Endothelial cell of umbilical vein (primary cell): ENCODE results near the gene LRRC28. TPM values are rescaled to one million over a fixed set of nuclear protein-coding genes. Genes with fewer than 3 reads are reported as not detected.

Experiments
- BruUV-seq: library from RNA; stranded (reverse); fragments of 400-500 nt; replicated peaks from 2 replicates; lab custom pipeline; 2021; lab: Mats Ljungman, UMichigan
- CTCF ChIA-PET: fragments of 300-600, 350-600 bp; sonication (Branson Sonifier 250); formaldehyde crosslinking; loops from one replicate; lab custom pipeline; 2021; ENCODE audit warnings: antibody characterized with exemption, inconsistent platforms; lab: Charles Lee
- POLR2A ChIA-PET: fragments of 300-600, 350-600 bp; sonication (Branson Sonifier 250); formaldehyde crosslinking; loops from one replicate; lab custom pipeline; 2021; ENCODE audit warnings: antibody characterized with exemption, inconsistent platforms; lab: Charles Lee
- DNase-seq: peaks from one replicate; pipeline ENCODE4 v3.0.0-alpha.2; 2011; ENCODE audit warnings: low read depth, low spot score
- FAIRE-seq: peaks from 2 replicates; lab custom pipeline; 2011; peaks lifted over from hg19 to GRCh38; lab: Jason Lieb, UNC
- H2AFZ ChIP-seq: 2 replicates; pipeline ENCODE4 v1.6.0; 2012; ENCODE audit warnings: low read depth, low read length, control low read depth, inconsistent platforms
- H3K27ac ChIP-seq: 2 replicates; pipeline ENCODE4 v1.5.1; 2011; ENCODE audit warnings: low read depth, mild to moderate bottlenecking, control low read depth, low read length, moderate library complexity; ENCODE audit not compliant: insufficient read depth
- H3K27me3 ChIP-seq, 2 experiments: 2 replicates each; pipeline versions ENCODE4 v1.6.0 to v1.6.1; 2011; ENCODE audit warnings: low read length in 2 of 2, mixed read lengths in 1 of 2; ENCODE audit not compliant: control insufficient read depth in 2 of 2, insufficient read depth in 2 of 2
- H3K36me3 ChIP-seq, 2 experiments: 2 replicates in 1 of 2; 3 replicates in 1 of 2; pipeline ENCODE4 v1.5.1; 2011; ENCODE audit warnings: low read length in 2 of 2, mild to moderate bottlenecking in 1 of 2, moderate library complexity in 1 of 2; ENCODE audit not compliant: control insufficient read depth in 2 of 2, insufficient read depth in 2 of 2; ENCODE audit errors: extremely low read depth in 1 of 2
- H3K4me1 ChIP-seq: 3 replicates; pipeline ENCODE4 v1.5.1; 2011; ENCODE audit warnings: mild to moderate bottlenecking, low read length; ENCODE audit not compliant: control insufficient read depth, insufficient read depth; ENCODE audit errors: extremely low read depth
- H3K4me2 ChIP-seq: 2 replicates; pipeline ENCODE4 v1.6.1; 2011; ENCODE audit warnings: low read length, control low read depth, mixed read lengths; ENCODE audit not compliant: insufficient read depth
- H3K4me3 ChIP-seq, 3 experiments: fragments of 200-600 bp in 1 of 3; sonication (generic), shearing (Covaris generic) in 1 of 3; replicated peaks in 1 of 3; 2 replicates each; pipeline ENCODE4 v1.5.1; 2011 to 2016; ENCODE audit warnings: control low read depth in 3 of 3, low read length in 3 of 3, mild to moderate bottlenecking in 2 of 3, inconsistent platforms in 1 of 3, low read depth in 1 of 3, moderate library complexity in 1 of 3; ENCODE audit not compliant: insufficient read depth in 1 of 3
- H3K79me2 ChIP-seq: 2 replicates; pipeline ENCODE4 v1.6.0; 2012; ENCODE audit warnings: low read length, inconsistent platforms; ENCODE audit not compliant: control insufficient read depth, insufficient read depth
- H3K9ac ChIP-seq: replicated peaks from 2 replicates; pipeline ENCODE3; 2011; ENCODE audit warnings: low read length, control low read depth; ENCODE audit not compliant: insufficient read depth; ENCODE audit errors: extremely low read depth
- H3K9me1 ChIP-seq: replicated peaks from 3 replicates; pipeline ENCODE4 v1.6.0; 2011; ENCODE audit warnings: mild to moderate bottlenecking, low read length; ENCODE audit not compliant: control insufficient read depth, insufficient read depth; ENCODE audit errors: extremely low read depth
- H3K9me3 ChIP-seq: replicated peaks from 2 replicates; pipeline ENCODE4 v1.5.1; 2012; ENCODE audit warnings: low read length, inconsistent platforms; ENCODE audit not compliant: control insufficient read depth, insufficient read depth
- H4K20me1 ChIP-seq: replicated peaks from 2 replicates; pipeline ENCODE3; 2011; ENCODE audit warnings: mild to moderate bottlenecking, low read length; ENCODE audit not compliant: control insufficient read depth, insufficient read depth; ENCODE audit errors: extremely low read depth
- CTCF ChIP-seq, 2 donors: IDR thresholded peaks; 1 replicate in 1 of 2; 2 replicates in 1 of 2; pipeline ENCODE4 v1.5.1; 2011; ENCODE audit warnings: low read length in 2 of 2, mild to moderate bottlenecking in 2 of 2, moderate library complexity in 2 of 2, control low read depth in 1 of 2, inconsistent platforms in 1 of 2, low read depth in 1 of 2; ENCODE audit not compliant: insufficient read depth in 1 of 2; ENCODE audit errors: extremely low read depth in 1 of 2
- EZH2 ChIP-seq: IDR thresholded peaks from 2 replicates; pipeline ENCODE4 v1.6.1; 2012; ENCODE audit warnings: borderline replicate concordance, low read depth, mild to moderate bottlenecking, moderate library complexity, low read length, inconsistent platforms; ENCODE audit not compliant: severe bottlenecking
- FOS ChIP-seq: IDR thresholded peaks from 2 replicates; pipeline ENCODE4 v1.6.1; 2011; ENCODE audit warnings: mild to moderate bottlenecking, low read length, moderate library complexity, borderline replicate concordance; ENCODE audit not compliant: insufficient read depth
- GATA2 ChIP-seq: IDR thresholded peaks from 2 replicates; pipeline ENCODE4 v1.7.0; 2011; ENCODE audit warnings: low read depth, mild to moderate bottlenecking, moderate library complexity, mixed read lengths, low read length; ENCODE audit not compliant: insufficient read length, insufficient read depth
- JUN ChIP-seq: IDR thresholded peaks from 2 replicates; pipeline ENCODE4 v1.6.1; 2011; ENCODE audit warnings: borderline replicate concordance, low read depth; ENCODE audit not compliant: insufficient read length, insufficient read depth
- MAX ChIP-seq: IDR thresholded peaks from 2 replicates; pipeline ENCODE4 v1.6.1; 2011; ENCODE audit not compliant: insufficient read depth, insufficient read length
- MYC ChIP-seq: IDR thresholded peaks from one replicate; pipeline ENCODE4 v1.6.1; 2011; ENCODE audit warnings: mild to moderate bottlenecking, low read depth, low read length
- POLR2A ChIP-seq: IDR thresholded peaks from 2 replicates; pipeline ENCODE4 v1.6.1; 2012; ENCODE audit warnings: low read depth, mild to moderate bottlenecking, control low read depth, low read length
- POLR2AphosphoS5 ChIP-seq: IDR thresholded peaks from 2 replicates; pipeline ENCODE4 v1.6.1; 2012; ENCODE audit warnings: low read depth, mild to moderate bottlenecking, control low read depth, low read length, moderate library complexity; ENCODE audit not compliant: insufficient read depth
- dilution Hi-C: fragments of 300-500 bp; cut with MboI; formaldehyde crosslinking; loops from one replicate; pipeline ENCODE4 v1.15.0; 2019; ENCODE audit warnings: low sequenced_read_pairs; ENCODE audit not compliant: extremely low pct_ligation_motif_present
- intact Hi-C: fragments of 100-400 bp; cut with micrococcal nuclease; formaldehyde crosslinking; loops from one replicate; pipeline ENCODE4 v1.10.0; 2022
- polyA plus RNA-seq, 4 experiments: library from polyadenylated mRNA; depleted of rRNA in 3 of 4; stranded (reverse) in 3 of 4; unstranded in 1 of 4; fragments of >200 nt; gene quantifications; 2 replicates each; pipeline versions ENCODE4 v1.2.1 to v1.2.3, GENCODE V29; 2011 to 2012; ENCODE audit warnings: missing spikeins in 1 of 4
- total RNA-seq: library from RNA; stranded (reverse); gene quantifications from 2 replicates; pipeline ENCODE4 v1.2.3, GENCODE V29; 2021

LRRC28 gene
- total and polyA plus RNA-seq, 2 donors (not counting 3 experiments of a cell fraction or from before 2014, with no cell fraction given) = 19.6 to 26.7 TPM

GRCh38 chr15:99404454-99404853 lies 153.2 kb downstream of the LRRC28 start:
- POLR2A ChIA-PET = no interaction called here
- no TSS peak for BruUV-seq
- no peak overlapping the region for H3K4me3 ChIP-seq
- no peak overlapping the region for H3K4me2 ChIP-seq
- no peak overlapping the region for H3K9ac ChIP-seq
- H3K79me2 ChIP-seq = no peaks in the 10 kb centered on the region
- no peaks in the 10 kb centered on the region for H3K27me3 ChIP-seq
- H3K27ac ChIP-seq = no peak overlapping the region
- dilution Hi-C loops (no loop called here), intact Hi-C loops (loop anchor here (5.0 kb wide), 1 partner anchor 103 kb away; no protein-coding TSS in a partner anchor)
- H3K4me1 ChIP-seq = no peaks in the 10 kb centered on the region
- TF ChIP-seq GATA2 = no peak
- TF ChIP-seq EZH2 = no peak
- TF ChIP-seq FOS = no peak
- TF ChIP-seq MAX = no peak
- no peak for TF ChIP-seq CTCF (IDR thresholded peaks at IDR 0.05; ENCODE audit: extremely low read depth in 1 of 2, insufficient read depth in 1 of 2, low read depth in 1 of 2, low read length in 2 of 2)
- no peak for TF ChIP-seq MYC
- TF ChIP-seq POLR2A = no peak
- no peak for TF ChIP-seq POLR2AphosphoS5
- no peak for TF ChIP-seq JUN
- H2AFZ ChIP-seq = no peak overlapping the region
- no peaks in the 10 kb centered on the region for H3K36me3 ChIP-seq
- no peak for DNase-seq
- H4K20me1 ChIP-seq = no peaks in the 10 kb centered on the region
- FAIRE-seq = no peak
- CTCF ChIA-PET = interaction anchor here (1.5 to 2.0 kb wide), 2 partner anchors 103 to 300 kb away, joined by 3 to 12 read pairs; no protein-coding TSS in a partner anchor
- H3K9me3 ChIP-seq = no peaks in the 10 kb centered on the region
- no peaks in the 10 kb centered on the region for H3K9me1 ChIP-seq
